H1 (cell line): ENCODE data around the gene TEX26. TPM values are rescaled to one million over a fixed set of nuclear protein-coding genes. Genes with fewer than 3 reads are reported as not detected.

Source experiments
- CTCF ChIA-PET: fragments of 300-600 bp; sonication (Branson Sonifier 250); formaldehyde crosslinking; loops from one replicate; lab custom pipeline; 2021; ENCODE audit not compliant: partially characterized antibody; lab: Charles Lee
- POLR2A ChIA-PET: fragments of 300-600 bp; sonication (Branson Sonifier 250); formaldehyde crosslinking; loops from one replicate; lab custom pipeline; 2021; ENCODE audit warnings: inconsistent platforms; ENCODE audit not compliant: partially characterized antibody; lab: Charles Lee
- DNase-seq, 2 experiments: peaks; one replicate each; pipeline versions ENCODE4 v3.0.0 to v3.0.0-alpha.2; 2010 to 2022; ENCODE audit warnings: low spot score in 2 of 2, low read depth in 1 of 2, mixed read lengths in 1 of 2
- FAIRE-seq: peaks from 2 replicates; lab custom pipeline; 2011; peaks lifted over from hg19 to GRCh38; lab: Jason Lieb, UNC
- H2AFZ ChIP-seq: 2 replicates; pipeline ENCODE4 v1.8.1; 2012; ENCODE audit warnings: low read length, inconsistent platforms
- H2AK5ac ChIP-seq: 2 replicates; pipeline ENCODE4 v1.6.1; 2013; ENCODE audit warnings: low read depth, low read length
- H2BK120ac ChIP-seq: replicated peaks from 2 replicates; pipeline ENCODE3; 2013; ENCODE audit warnings: low read depth, low read length, inconsistent platforms
- H2BK12ac ChIP-seq: 2 replicates; pipeline ENCODE4 v1.6.1; 2013; ENCODE audit warnings: low read depth, low read length
- H2BK15ac ChIP-seq: 2 replicates; pipeline ENCODE4 v1.6.1; 2013; ENCODE audit warnings: low read length
- H2BK20ac ChIP-seq: 2 replicates; pipeline ENCODE4 v1.6.1; 2013; ENCODE audit warnings: low read length
- H2BK5ac ChIP-seq: 2 replicates; pipeline ENCODE4 v1.6.1; 2013; ENCODE audit warnings: low read depth, low read length
- H3K14ac ChIP-seq: 2 replicates; pipeline ENCODE4 v1.6.1; 2013; ENCODE audit warnings: inconsistent platforms; ENCODE audit not compliant: insufficient read length
- H3K18ac ChIP-seq: 2 replicates; pipeline ENCODE4 v1.6.1; 2013; ENCODE audit warnings: low read length; ENCODE audit errors: extremely low read depth
- H3K23ac ChIP-seq: 2 replicates; pipeline ENCODE4 v1.6.1; 2013; ENCODE audit warnings: inconsistent platforms; ENCODE audit not compliant: insufficient read length
- H3K23me2 ChIP-seq: 2 replicates; pipeline ENCODE4 v1.6.1; 2013; ENCODE audit warnings: low read depth, low read length
- H3K27ac ChIP-seq: 2 replicates; pipeline ENCODE4 v1.6.1; 2011; ENCODE audit warnings: low read depth, low read length, inconsistent platforms
- H3K27me3 ChIP-seq, 4 experiments: replicated peaks in 1 of 4; 1 replicate in 1 of 4; 2 replicates in 3 of 4; pipeline versions ENCODE4 v1.6.1 to v1.8.1; 2011 to 2013; ENCODE audit warnings: low read length in 3 of 4, mild to moderate bottlenecking in 3 of 4, inconsistent platforms in 2 of 4, mixed read lengths in 2 of 4, moderate library complexity in 1 of 4; ENCODE audit not compliant: control insufficient read depth in 3 of 4, insufficient read depth in 3 of 4; ENCODE audit errors: extremely low read depth in 1 of 4
- H3K36me3 ChIP-seq, 4 experiments: 2 replicates each; pipeline versions ENCODE4 v1.6.1 to v1.8.1; 2011 to 2013; ENCODE audit warnings: mild to moderate bottlenecking in 4 of 4, low read length in 3 of 4, moderate library complexity in 2 of 4, control low read depth in 1 of 4, inconsistent platforms in 1 of 4; ENCODE audit not compliant: insufficient read depth in 4 of 4, control insufficient read depth in 2 of 4
- H3K4ac ChIP-seq: replicated peaks from 2 replicates; pipeline ENCODE3; 2013; ENCODE audit warnings: low read length, low read depth, mixed read lengths, inconsistent platforms; ENCODE audit not compliant: insufficient read length
- H3K4me1 ChIP-seq, 4 experiments: replicated peaks in 1 of 4; 1 replicate in 1 of 4; 2 replicates in 3 of 4; pipeline versions ENCODE4 v1.6.1 to v1.8.1; 2011 to 2013; ENCODE audit warnings: low read length in 3 of 4, inconsistent platforms in 2 of 4, mixed read lengths in 1 of 4; ENCODE audit not compliant: insufficient read depth in 4 of 4, control insufficient read depth in 3 of 4
- H3K4me2 ChIP-seq, 2 experiments: 2 replicates each; pipeline versions ENCODE4 v1.6.1 to v1.8.1; 2011 to 2013; ENCODE audit warnings: low read depth in 2 of 2, low read length in 2 of 2, control low read depth in 1 of 2, inconsistent platforms in 1 of 2, mild to moderate bottlenecking in 1 of 2; ENCODE audit not compliant: insufficient read depth in 1 of 2
- H3K4me3 ChIP-seq, 4 experiments: fragments of 200-600, 300-600 bp in 1 of 4; sonication (generic), shearing (Covaris generic), sonication (Bioruptor Twin) in 1 of 4; 2 replicates each; pipeline versions ENCODE4 v1.5.1 to v1.8.1; 2011 to 2016; ENCODE audit warnings: low read length in 4 of 4, low read depth in 3 of 4, control low read depth in 2 of 4, inconsistent platforms in 2 of 4, mild to moderate bottlenecking in 2 of 4, mixed read lengths in 1 of 4, moderate library complexity in 1 of 4; ENCODE audit not compliant: insufficient read depth in 2 of 4; ENCODE audit errors: extremely low read depth in 1 of 4
- H3K56ac ChIP-seq: replicated peaks from 2 replicates; pipeline ENCODE3; 2013; ENCODE audit warnings: low read depth, mild to moderate bottlenecking, mixed read lengths, low read length, inconsistent platforms; ENCODE audit not compliant: insufficient read length
- H3K79me1 ChIP-seq: 2 replicates; pipeline ENCODE4 v1.6.1; 2013; ENCODE audit warnings: low read depth, low read length, control low read depth
- H3K79me2 ChIP-seq, 2 experiments: 2 replicates each; pipeline versions ENCODE4 v1.6.1 to v1.8.1; 2012 to 2013; ENCODE audit warnings: low read length in 2 of 2, mild to moderate bottlenecking in 2 of 2, inconsistent platforms in 1 of 2; ENCODE audit not compliant: insufficient read depth in 2 of 2, control insufficient read depth in 1 of 2
- H3K9ac ChIP-seq, 4 experiments: replicated peaks in 1 of 4; 1 replicate in 1 of 4; 2 replicates in 3 of 4; pipeline versions ENCODE4 v1.6.1 to v1.8.1; 2011 to 2013; ENCODE audit warnings: low read depth in 3 of 4, low read length in 3 of 4, control low read depth in 2 of 4, mild to moderate bottlenecking in 2 of 4, moderate library complexity in 2 of 4, inconsistent platforms in 1 of 4; ENCODE audit errors: extremely low read depth in 1 of 4
- H3K9me3 ChIP-seq, 2 experiments: 2 replicates each; pipeline versions ENCODE4 v1.6.1 to v1.8.1; 2012 to 2013; ENCODE audit warnings: mild to moderate bottlenecking in 2 of 2, moderate library complexity in 2 of 2, control low read depth in 1 of 2, inconsistent platforms in 1 of 2, low read depth in 1 of 2, low read length in 1 of 2, mixed read lengths in 1 of 2; ENCODE audit not compliant: insufficient read depth in 2 of 2
- H4K20me1 ChIP-seq, 2 experiments: replicated peaks in 1 of 2; 2 replicates each; pipeline versions ENCODE3 to v1.8.1; 2011 to 2013; ENCODE audit warnings: inconsistent platforms in 2 of 2, low read length in 2 of 2, mild to moderate bottlenecking in 1 of 2; ENCODE audit not compliant: insufficient read depth in 2 of 2, control insufficient read depth in 1 of 2
- H4K5ac ChIP-seq: 2 replicates; pipeline ENCODE4 v1.6.1; 2013; ENCODE audit warnings: low read length, low read depth, mixed read lengths, inconsistent platforms; ENCODE audit not compliant: insufficient read length
- H4K8ac ChIP-seq: 2 replicates; pipeline ENCODE4 v1.8.0; 2013; ENCODE audit warnings: mild to moderate bottlenecking, moderate library complexity, low read length, inconsistent platforms; ENCODE audit not compliant: insufficient read depth; ENCODE audit errors: extremely low read depth
- H4K91ac ChIP-seq: replicated peaks from 2 replicates; pipeline ENCODE3; 2013; ENCODE audit warnings: low read length, mixed read lengths, inconsistent platforms; ENCODE audit not compliant: insufficient read length
- BRCA1 ChIP-seq: IDR thresholded peaks from 2 replicates; pipeline ENCODE4 v1.6.1; 2012; ENCODE audit warnings: low read depth, low read length, improper control_type of control experiment
- CHD2 ChIP-seq: IDR thresholded peaks from 2 replicates; pipeline ENCODE4 v1.6.1; 2012; ENCODE audit warnings: low read length, improper control_type of control experiment
- CTBP2 ChIP-seq: IDR thresholded peaks from 2 replicates; pipeline ENCODE4 v1.7.0; 2011; ENCODE audit warnings: borderline replicate concordance, mild to moderate bottlenecking, moderate library complexity, mixed read lengths, low read length; ENCODE audit not compliant: insufficient read depth, insufficient read length
- EGR1 ChIP-seq: IDR thresholded peaks from 2 replicates; pipeline ENCODE4 v1.6.1; 2011; ENCODE audit warnings: low read depth, low read length, borderline replicate concordance
- POLR2AphosphoS5 ChIP-seq: IDR thresholded peaks from 2 replicates; pipeline ENCODE4 v1.6.1; 2011; ENCODE audit warnings: low read depth, low read length
- TAF1 ChIP-seq: IDR thresholded peaks from 2 replicates; pipeline ENCODE4 v1.6.1; 2011; ENCODE audit warnings: mild to moderate bottlenecking, low read depth, low read length
- WGBS, 2 experiments: shearing (Covaris generic) in 1 of 2; methylation state at CpG; one replicate each; pipeline versions ENCODE4 v1.1.6 to v1.1.7; 2013 to 2015; ENCODE audit warnings: low lambda C conversion rate in 2 of 2, mixed read lengths in 2 of 2, inconsistent platforms in 1 of 2, low coverage in 1 of 2, missing lambda C conversion rate in 1 of 2; ENCODE audit not compliant: insufficient replicate concordance in 2 of 2, insufficient coverage in 1 of 2, insufficient read length in 1 of 2; ENCODE audit errors: extremely low coverage in 1 of 2, missing lambda C conversion rate in 1 of 2; 5-methylcytosine and 5-hydroxymethylcytosine counted together
- polyA plus RNA-seq, 7 experiments: library from polyadenylated mRNA; depleted of rRNA in 3 of 7; stranded (reverse) in 5 of 7; unstranded in 2 of 7; fragments of >200 nt in 5 of 7; fragments of 200-250 nt in 2 of 7; gene quantifications; 1 replicate in 5 of 7; 2 replicates in 1 of 7; 4 replicates in 1 of 7; pipeline versions ENCODE4 v1.2.1 to v1.2.3, GENCODE V29; 2011 to 2013; ENCODE audit warnings: missing spikeins in 2 of 7, mixed read lengths in 2 of 7
- total RNA-seq: library from RNA; stranded (reverse); fragmentation: NEBNext Ultra II Directional; extraction: Animal tissue kit (Norgen Biotek cat#: 25700); gene quantifications from 2 replicates; pipeline ENCODE4 v1.2.1, GENCODE V29; 2021

The TEX26 gene
- total and polyA plus RNA-seq, 2 of the 8 experiments (the other 6 are each of a cell fraction or from before 2014, with no cell fraction given): not detected

DNA sequence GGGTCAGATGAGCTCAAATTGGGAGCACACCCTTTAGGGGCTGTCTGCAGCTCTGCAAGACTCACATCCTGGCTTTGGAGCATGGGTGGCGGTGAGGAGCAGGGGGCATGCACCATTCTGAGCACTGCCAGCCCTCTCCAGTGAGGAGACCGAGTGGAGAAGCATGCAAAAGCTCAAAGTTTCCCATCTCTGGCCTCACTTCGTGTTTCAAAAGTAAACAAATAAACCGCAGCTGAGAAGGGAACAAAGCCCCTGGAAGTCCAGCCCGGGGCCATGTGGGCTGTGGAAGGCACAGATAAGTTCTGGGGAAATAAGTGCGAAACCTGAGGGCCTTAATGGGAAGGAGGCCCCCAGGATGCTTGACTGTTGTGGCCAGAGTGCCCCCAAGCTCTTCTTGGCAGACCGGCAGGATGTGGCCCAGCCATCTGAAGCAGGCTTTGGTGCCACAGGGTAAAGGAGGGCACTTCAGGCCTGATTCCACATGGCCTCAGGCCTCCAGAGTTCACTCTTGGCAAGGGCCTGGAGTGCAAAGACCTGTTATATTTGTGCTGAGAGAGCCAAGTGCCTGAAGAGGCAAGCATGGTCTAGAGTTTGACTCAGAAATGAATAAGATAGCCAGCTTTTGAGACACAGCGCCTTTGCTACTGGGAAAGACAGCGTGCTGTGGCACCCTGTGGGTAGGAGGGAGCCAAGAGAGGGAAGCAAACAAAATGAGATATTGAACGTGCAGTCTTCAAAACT, 25.2 kb upstream of the TEX26 start:
- H3K14ac ChIP-seq: no peak overlapping the region
- H2BK12ac ChIP-seq: no peak overlapping the region
- no peak overlapping the region for H4K8ac ChIP-seq
- H3K27ac ChIP-seq: no peak overlapping the region
- H2AFZ ChIP-seq: no peak overlapping the region
- peak overlapping the region in 1 of 2 experiments; percentile 83; a peak in 2 of 4 replicates for H3K4me2 ChIP-seq
- FAIRE-seq: no peak
- H2BK5ac ChIP-seq: no peak overlapping the region
- no peak overlapping the region for H4K5ac ChIP-seq
- no peak overlapping the region for H3K4ac ChIP-seq
- H3K23me2 ChIP-seq: peaks cover 12% of the 10 kb centered on the region
- H3K27me3 ChIP-seq: peaks cover 0 to 14% (median 1%) of the 10 kb centered on the region in 4 experiments; a peak in 3 of 7 replicates
- CTCF ChIA-PET: interaction anchor here (0.6 to 2.8 kb wide), 12 partner anchors 13 to 199 kb away, joined by 3 to 17 read pairs (median 4); no protein-coding TSS in a partner anchor
- no peak overlapping the region for H3K4me3 ChIP-seq
- no peaks in the 10 kb centered on the region for H3K4me1 ChIP-seq
- no peaks in the 10 kb centered on the region for H3K79me1 ChIP-seq
- no peaks in the 10 kb centered on the region for H3K36me3 ChIP-seq
- H2BK20ac ChIP-seq: no peak overlapping the region
- peak overlapping the region; percentile 46 for H4K91ac ChIP-seq
- no peak overlapping the region for H3K18ac ChIP-seq
- no peak overlapping the region for H3K9ac ChIP-seq
- H4K20me1 ChIP-seq: no peaks in the 10 kb centered on the region
- WGBS, 2 experiments: 84% methylated on average over 10 of the region's 10 CpGs; no CpG with 5 or more reads in 1 of the 2 experiments
- H2AK5ac ChIP-seq: no peak overlapping the region
- H2BK15ac ChIP-seq: no peak overlapping the region
- H2BK120ac ChIP-seq: no peak overlapping the region
- H3K9me3 ChIP-seq: no peaks in the 10 kb centered on the region
- TF ChIP-seq CTBP2: no peak
- no peak for TF ChIP-seq EGR1
- TF ChIP-seq POLR2AphosphoS5: no peak
- TF ChIP-seq CHD2: no peak
- TF ChIP-seq TAF1: no peak
- no peak for TF ChIP-seq BRCA1
- TF ChIP-seq, all 59 proteins: peak for 0
- H3K23ac ChIP-seq: no peak overlapping the region
- POLR2A ChIA-PET: interaction anchor here (1.0 to 1.1 kb wide), 2 partner anchors 23 to 44 kb away, joined by 3 to 4 read pairs; no protein-coding TSS in a partner anchor
- DNase-seq: no peak
- no peaks in the 10 kb centered on the region for H3K79me2 ChIP-seq
- H3K56ac ChIP-seq: no peak overlapping the region
